Heart left ventricle (tissue), 16 donors: ENCODE measurements around the gene VILL. TPM values are rescaled to one million over a fixed set of nuclear protein-coding genes. Genes with fewer than 3 reads are reported as not detected.

ENCODE experiments used
- ATAC-seq, 4 donors: fragments of 200-7000 bp; cut with Tn5 transposase; one replicate each; pipeline ENCODE4 v1.9.1; 2020 to 2022; ENCODE audit warnings: moderate library complexity in 4 of 4, mild to moderate bottlenecking in 3 of 4, moderate number of reproducible peaks in 1 of 4
- DNase-seq, 5 donors: peaks; one replicate each; pipeline ENCODE4 v3.0.0-alpha.2; 2020
- H3K27ac ChIP-seq, 12 donors: fragments of 200-600 bp; sonication (generic) in 4 of 12; one replicate each; pipeline versions ENCODE4 v1.5.0 to v1.8.0; 2016 to 2022; ENCODE audit warnings: mild to moderate bottlenecking in 2 of 12
- H3K27me3 ChIP-seq, 9 donors: fragments of 200-600 bp; sonication (generic) in 2 of 9; one replicate each; pipeline versions ENCODE4 v1.5.1 to v1.8.0; 2016 to 2022; ENCODE audit warnings: mild to moderate bottlenecking in 3 of 9
- H3K36me3 ChIP-seq, 9 donors: fragments of 200-600 bp; sonication (generic) in 2 of 9; one replicate each; pipeline versions ENCODE4 v1.5.0 to v1.8.0; 2018 to 2022; ENCODE audit warnings: mild to moderate bottlenecking in 2 of 9
- H3K4me1 ChIP-seq, 12 donors: fragments of 200-600 bp; sonication (generic) in 4 of 12; one replicate each; pipeline versions ENCODE4 v1.5.0 to v1.8.0; 2016 to 2022; ENCODE audit warnings: mild to moderate bottlenecking in 3 of 12
- H3K4me3 ChIP-seq, 12 donors: fragments of 200-600 bp; sonication (generic) in 4 of 12; one replicate each; pipeline versions ENCODE4 v1.5.0 to v1.8.0; 2017 to 2022; ENCODE audit warnings: mild to moderate bottlenecking in 9 of 12, moderate library complexity in 4 of 12
- H3K9me3 ChIP-seq, 12 donors: fragments of 200-600 bp; sonication (generic) in 4 of 12; one replicate each; pipeline versions ENCODE4 v1.5.0 to v1.8.0; 2016 to 2022; ENCODE audit warnings: mild to moderate bottlenecking in 1 of 12
- CTCF ChIP-seq, 12 donors: fragments of 200-600 bp; sonication (generic) in 4 of 12; IDR thresholded peaks; one replicate each; pipeline versions ENCODE4 v1.5.0 to v1.8.0; 2018 to 2022; ENCODE audit warnings: antibody characterized with exemption in 12 of 12, mild to moderate bottlenecking in 5 of 12
- POLR2A ChIP-seq, 2 donors: fragments of 450-650 bp; IDR thresholded peaks; one replicate each; pipeline ENCODE4 v1.6.1; 2017; ENCODE audit warnings: antibody characterized with exemption in 2 of 2, mild to moderate bottlenecking in 2 of 2, moderate library complexity in 2 of 2
- WGBS, 4 donors: extraction: QIAGEN DNeasy Blood & Tissue Kit in 2 of 4; methylation state at CpG; one replicate each; pipeline versions ENCODE4 v1.1.5 to v1.1.7; 2013 to 2018; 5-methylcytosine and 5-hydroxymethylcytosine counted together
- intact Hi-C, 10 donors: fragments of 100-400 bp; cut with DNase I; formaldehyde crosslinking; loops; one replicate each; pipeline versions ENCODE4 v1.11.1 to v1.14.2; 2022
- polyA plus RNA-seq, 2 donors: library from polyadenylated mRNA; stranded (reverse); fragments of 200-250 nt; gene quantifications; one replicate each; pipeline ENCODE4 v1.2.3, GENCODE V29; 2013
- total RNA-seq, 9 donors: library from RNA; depleted of rRNA in 2 of 9; stranded (reverse); fragments of >200 nt in 2 of 9; fragmentation: NEBNext Ultra II Directional in 3 of 9; extraction: Animal tissue kit (Norgen Biotek cat#: 25700) in 3 of 9; gene quantifications; one replicate each; pipeline versions ENCODE4 v1.1.0 to v1.2.4, GENCODE V29; 2016 to 2023
- donor health status: ischemic (EF 13 %, LVEDD 7.1; RV severe dilation, severe dysfunction).
- donor health status: healthy with polysubstance abuse.
- donor health status: DM: no; HTN: yes; CAD: no.
- donor health status: DM: no; HTN: no; CAD: no.
- donor health status: ischemic (EF 25% LVEDD 6.9; RV normal size, moderate dysfunction).
- donor health status: ischemic (EF 25% LVEDD 5.7; RV mildly dilated, moderate dysfunction).
- donor health status: healthy.
- donor health status: DM: yes; HTN: yes; CAD: no.
- donor health status: ischemic (EF 35%, LVEDD 5.7; RV mildly dilated, moderate dysfunction).
- donor health status: nonischemic (EF 11% LVEDD 7.7; RV severe dilation, severe dysfunction).
- donor health status: DM: yes; HTN: yes; CAD: no.
- donor health status: PGD.
- donor health status: ischemic (EF 29% LVEDD 5.4; RV normal size, mild dysfunction).
- donor health status: nonischemic (EF 23%, LVEDD 6.1; RV moderate dilation, normal function).

Gene VILL
- total and polyA plus RNA-seq, 11 donors, result 1.1 to 6.3 (median 2.7) TPM

- 85 to 93% (median 91%) methylated on average over 6 of the region's 6 CpGs for WGBS, 4 donors
Observed at GRCh38 chr3:38027466-38028465, 37.2 kb downstream of the VILL start.

GRCh38 chr3:38028621-38029361 is 38.2 kb downstream of the VILL start:
- Histone ChIP-seq H3K27ac (peak overlapping the region; percentile 4 to 90 (median 70)), H3K4me3 (peak overlapping the region; percentile 44 to 90 (median 72)), H3K27me3 (peaks cover 0 to 7% (median 0%) of the 10 kb centered on the region in 9 donors), H3K4me1 (peaks cover 0 to 41% (median 22%) of the 10 kb centered on the region in 12 donors), H3K36me3 (no peaks in the 10 kb centered on the region), H3K9me3 (no peaks in the 10 kb centered on the region)
- intact Hi-C loops, result no loop called here
- DNase-seq (peak in 2 of 5 donors; percentile 34 to 64), ATAC-seq (no peak)
- WGBS, 4 donors, result 16 to 31% (median 22%) methylated on average over 19 to 45 of the region's 45 CpGs
- no peak for TF ChIP-seq CTCF (IDR thresholded peaks at IDR 0.05)
- TF ChIP-seq POLR2A (IDR thresholded peaks at IDR 0.05), result no peak

More at GRCh38 chr3:38027466-38028465, 37.2 kb downstream of the VILL start:
- Histone ChIP-seq H3K27ac (peak overlapping the region in 4 of 12 donors; percentile 24 to 87 (median 59)), H3K4me1 (peaks cover 0 to 47% (median 27%) of the 10 kb centered on the region in 12 donors), H3K27me3 (peaks cover 0 to 7% (median 0%) of the 10 kb centered on the region in 9 donors), H3K36me3 (no peaks in the 10 kb centered on the region), H3K9me3 (no peaks in the 10 kb centered on the region), H3K4me3 (peak overlapping the region in 1 of 12 donors; percentile 83)
- intact Hi-C loops, result no loop called here
- ATAC-seq (no peak), DNase-seq (peak in 1 of 5 donors; percentile 22)
- TF ChIP-seq CTCF (IDR thresholded peaks at IDR 0.05) (no peak), POLR2A (IDR thresholded peaks at IDR 0.05) (no peak)

GRCh38 chr3:38029400-38030125 is 39.0 kb downstream of the VILL start, which contains the start of gene PLCD1:
TSS of gene PLCD1 (minus strand) at chr3:38029642. CDS start at chr3:38029539, 103 bp downstream.
- H3K9me3 ChIP-seq, result no peaks in the 10 kb centered on the region
- WGBS, 4 donors, result 0 to 2% (median 1%) methylated on average over 17 to 75 of the region's 75 CpGs
- intact Hi-C loops, result no loop called here
- H3K27me3 ChIP-seq, result peaks cover 0 to 7% (median 0%) of the 10 kb centered on the region in 9 donors
- TF ChIP-seq POLR2A (IDR thresholded peaks at IDR 0.05), result peak in 1 of 2 donors; percentile 71
- no peak for TF ChIP-seq CTCF (IDR thresholded peaks at IDR 0.05)
- peak; percentile 85 to 91 (median 86) for DNase-seq
- peak within 1 kb of the TSS; percentile 51 to 90 (median 70) for H3K27ac ChIP-seq
- H3K4me3 ChIP-seq, result peak within 1 kb of the TSS; percentile 44 to 90 (median 72)
- ATAC-seq, result peak in 3 of 4 donors; percentile 34 to 61 (median 51)
- peaks cover 0 to 41% (median 20%) of the 10 kb centered on the region in 12 donors for H3K4me1 ChIP-seq
- no peaks in the 10 kb centered on the region for H3K36me3 ChIP-seq
